AG04450 (cell line): ENCODE results near the gene TEX14. TPM values are rescaled to one million over a fixed set of nuclear protein-coding genes. Genes with fewer than 3 reads are reported as not detected.

Experiments used
- CTCF ChIA-PET: fragments of 300-600, 350-600 bp; formaldehyde crosslinking; extraction: SDS; loops from one replicate; lab custom pipeline; 2022; ENCODE audit warnings: antibody characterized with exemption, inconsistent platforms; lab: Charles Lee
- POLR2A ChIA-PET: fragments of 350-600 bp; formaldehyde crosslinking; extraction: SDS; loops from one replicate; lab custom pipeline; 2021; ENCODE audit warnings: antibody characterized with exemption, inconsistent platforms; lab: Yijun Ruan, JAX
- DNase-seq: peaks from one replicate; pipeline ENCODE4 v3.0.0-alpha.2; 2011; ENCODE audit warnings: low read depth, low spot score
- H3K27ac ChIP-seq: one replicate; pipeline ENCODE4 v1.5.1; 2012; ENCODE audit warnings: low read depth, low read length, control low read depth
- H3K27me3 ChIP-seq: one replicate; pipeline ENCODE4 v1.6.0; 2012; ENCODE audit warnings: low read length; ENCODE audit not compliant: control insufficient read depth, insufficient read depth
- H3K4me3 ChIP-seq: 2 replicates; pipeline ENCODE4 v1.5.1; 2011; ENCODE audit warnings: mild to moderate bottlenecking, low read depth, low read length, control low read depth
- H3K9me3 ChIP-seq: 2 replicates; pipeline ENCODE4 v1.5.1; 2012; ENCODE audit warnings: low read length; ENCODE audit not compliant: control insufficient read depth, insufficient read depth
- polyA plus RNA-seq: library from polyadenylated mRNA; depleted of rRNA; stranded (reverse); fragments of >200 nt; gene quantifications from 2 replicates; pipeline ENCODE4 v1.2.3, GENCODE V29; 2011
- TF ChIP-seq, protein P1 (sequence below): IDR thresholded peaks from 2 replicates; pipeline ENCODE4 v1.5.1; 2011; ENCODE audit warnings: low read depth, low read length, control low read depth, inconsistent platforms

TEX14 gene
- polyA plus RNA-seq, 1 experiment = 0.09 TPM

DNA sequence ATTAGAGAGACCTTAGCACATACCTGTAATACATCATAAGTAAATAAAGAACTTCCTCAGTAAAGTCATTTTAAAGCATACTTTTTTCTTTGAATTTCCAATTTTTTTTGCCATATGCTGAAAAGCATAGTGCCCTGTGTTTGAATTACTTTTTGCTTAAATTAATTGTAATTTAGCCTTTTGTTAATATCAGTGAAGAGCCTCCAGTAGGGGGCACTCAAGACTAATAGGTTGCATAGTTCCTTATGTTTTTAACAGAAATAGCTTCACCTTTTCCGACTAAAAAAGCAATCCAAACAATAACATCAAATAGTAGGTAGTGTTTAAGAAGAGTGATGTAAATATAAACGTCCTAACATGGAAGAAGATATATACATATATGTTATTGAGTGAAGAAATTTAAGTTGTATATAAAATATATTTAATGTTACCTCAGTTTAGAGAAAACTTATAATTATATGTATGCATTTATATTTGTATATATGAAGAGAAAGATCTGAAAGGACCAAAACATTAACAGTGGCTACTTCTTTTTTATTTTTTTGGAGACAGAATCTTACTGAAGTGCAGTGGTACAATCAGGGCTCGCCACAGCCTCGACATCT lies 19.2 kb upstream of the TEX14 start:
- ChIA-PET CTCF (interaction anchor here (0.5 to 3.2 kb wide), 40 partner anchors 8 to 1046 kb away, joined by 3 to 102 read pairs (median 4); partner anchors contain the start of genes RAD51C and TEX14), POLR2A (interaction anchor here (0.9 to 1.0 kb wide), 2 partner anchors 192 to 292 kb away, joined by 3 to 8 read pairs; no protein-coding TSS in a partner anchor)
- Histone ChIP-seq H3K27me3 (no peaks in the 10 kb centered on the region), H3K4me3 (no peak overlapping the region), H3K27ac (no peak overlapping the region), H3K9me3 (no peaks in the 10 kb centered on the region)
- DNase-seq = peak; percentile 27
- TF ChIP-seq, protein P1, sequence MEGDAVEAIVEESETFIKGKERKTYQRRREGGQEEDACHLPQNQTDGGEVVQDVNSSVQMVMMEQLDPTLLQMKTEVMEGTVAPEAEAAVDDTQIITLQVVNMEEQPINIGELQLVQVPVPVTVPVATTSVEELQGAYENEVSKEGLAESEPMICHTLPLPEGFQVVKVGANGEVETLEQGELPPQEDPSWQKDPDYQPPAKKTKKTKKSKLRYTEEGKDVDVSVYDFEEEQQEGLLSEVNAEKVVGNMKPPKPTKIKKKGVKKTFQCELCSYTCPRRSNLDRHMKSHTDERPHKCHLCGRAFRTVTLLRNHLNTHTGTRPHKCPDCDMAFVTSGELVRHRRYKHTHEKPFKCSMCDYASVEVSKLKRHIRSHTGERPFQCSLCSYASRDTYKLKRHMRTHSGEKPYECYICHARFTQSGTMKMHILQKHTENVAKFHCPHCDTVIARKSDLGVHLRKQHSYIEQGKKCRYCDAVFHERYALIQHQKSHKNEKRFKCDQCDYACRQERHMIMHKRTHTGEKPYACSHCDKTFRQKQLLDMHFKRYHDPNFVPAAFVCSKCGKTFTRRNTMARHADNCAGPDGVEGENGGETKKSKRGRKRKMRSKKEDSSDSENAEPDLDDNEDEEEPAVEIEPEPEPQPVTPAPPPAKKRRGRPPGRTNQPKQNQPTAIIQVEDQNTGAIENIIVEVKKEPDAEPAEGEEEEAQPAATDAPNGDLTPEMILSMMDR = peak; percentile 75

DNA sequence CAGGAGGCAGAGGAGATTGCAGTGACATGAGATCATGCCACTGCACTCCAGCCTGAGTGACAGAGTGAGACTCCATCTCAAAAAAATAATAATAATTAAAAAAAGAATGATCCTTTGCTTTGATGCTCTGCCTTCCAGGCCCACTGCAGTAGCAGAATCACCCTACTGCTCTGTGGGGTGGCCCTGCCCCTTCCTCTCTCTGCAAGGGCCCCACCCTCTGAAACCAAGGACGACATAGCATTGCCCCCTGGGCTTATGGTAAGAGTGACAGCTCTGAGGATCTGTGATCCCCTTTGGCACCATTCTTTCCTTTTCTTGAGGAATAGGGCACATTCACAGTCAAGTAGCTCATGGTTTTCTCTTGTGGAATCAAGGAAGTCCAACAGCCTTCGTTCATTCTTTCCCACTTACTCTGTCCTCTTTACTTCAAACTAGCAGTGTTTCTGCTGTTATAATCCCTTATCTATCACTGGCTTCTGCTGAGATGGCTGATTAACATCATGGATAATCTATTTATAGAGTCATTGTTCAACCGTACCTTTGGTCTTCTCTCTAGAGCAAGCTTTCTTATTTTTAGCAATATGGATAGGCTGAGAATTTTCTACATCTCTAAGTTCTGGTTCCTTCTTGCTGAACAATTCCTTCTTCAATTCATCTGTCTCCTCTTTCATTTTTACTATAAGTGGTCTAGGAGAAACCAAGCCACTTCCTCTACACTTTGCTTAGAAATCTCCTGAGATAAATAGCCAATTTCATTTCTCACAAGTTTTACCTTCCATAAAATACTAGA lies 14.7 kb upstream of the TEX14 start:
- TF ChIP-seq, protein P1 = no peak
- H3K27me3 ChIP-seq = no peaks in the 10 kb centered on the region
- H3K9me3 ChIP-seq = no peaks in the 10 kb centered on the region
- DNase-seq = no peak
- ChIA-PET CTCF (interaction anchor here (0.5 to 2.2 kb wide), 3 partner anchors 129 to 727 kb away, joined by 3 to 7 read pairs (median 4); no protein-coding TSS in a partner anchor), POLR2A (interaction anchor here (0.6 to 0.7 kb wide), 2 partner anchors 37 to 285 kb away, joined by 3 to 11 read pairs; no protein-coding TSS in a partner anchor)
- H3K4me3 ChIP-seq = no peak overlapping the region
- H3K27ac ChIP-seq = no peak overlapping the region

DNA sequence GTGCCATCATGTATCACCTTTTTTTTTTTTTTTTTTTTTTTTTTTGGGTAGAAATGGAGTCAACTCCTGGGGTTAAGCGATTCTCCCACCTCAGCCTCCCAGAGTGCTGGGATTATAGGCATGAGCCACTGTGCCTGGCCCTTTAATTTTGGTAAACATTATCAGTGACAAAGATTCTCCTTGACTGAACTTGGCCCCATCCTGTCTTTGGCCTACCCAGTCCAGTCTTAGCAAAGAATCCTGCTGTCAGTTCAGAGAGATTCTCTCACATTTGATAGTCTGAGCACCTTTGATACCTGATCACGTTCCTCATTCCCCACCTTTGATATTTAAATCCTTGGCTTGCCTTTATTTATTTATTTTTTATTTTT lies 12.1 kb upstream of the TEX14 start:
- CTCF ChIA-PET = interaction anchor here (0.6 kb wide), 2 partner anchors 301 to 375 kb away, joined by 3 read pairs; no protein-coding TSS in a partner anchor
- H3K4me3 ChIP-seq = no peak overlapping the region
- H3K27me3 ChIP-seq = no peaks in the 10 kb centered on the region
- no peaks in the 10 kb centered on the region for H3K9me3 ChIP-seq
- POLR2A ChIA-PET = no interaction called here
- TF ChIP-seq, protein P1 = no peak
- H3K27ac ChIP-seq = no peak overlapping the region
- DNase-seq = no peak

DNA sequence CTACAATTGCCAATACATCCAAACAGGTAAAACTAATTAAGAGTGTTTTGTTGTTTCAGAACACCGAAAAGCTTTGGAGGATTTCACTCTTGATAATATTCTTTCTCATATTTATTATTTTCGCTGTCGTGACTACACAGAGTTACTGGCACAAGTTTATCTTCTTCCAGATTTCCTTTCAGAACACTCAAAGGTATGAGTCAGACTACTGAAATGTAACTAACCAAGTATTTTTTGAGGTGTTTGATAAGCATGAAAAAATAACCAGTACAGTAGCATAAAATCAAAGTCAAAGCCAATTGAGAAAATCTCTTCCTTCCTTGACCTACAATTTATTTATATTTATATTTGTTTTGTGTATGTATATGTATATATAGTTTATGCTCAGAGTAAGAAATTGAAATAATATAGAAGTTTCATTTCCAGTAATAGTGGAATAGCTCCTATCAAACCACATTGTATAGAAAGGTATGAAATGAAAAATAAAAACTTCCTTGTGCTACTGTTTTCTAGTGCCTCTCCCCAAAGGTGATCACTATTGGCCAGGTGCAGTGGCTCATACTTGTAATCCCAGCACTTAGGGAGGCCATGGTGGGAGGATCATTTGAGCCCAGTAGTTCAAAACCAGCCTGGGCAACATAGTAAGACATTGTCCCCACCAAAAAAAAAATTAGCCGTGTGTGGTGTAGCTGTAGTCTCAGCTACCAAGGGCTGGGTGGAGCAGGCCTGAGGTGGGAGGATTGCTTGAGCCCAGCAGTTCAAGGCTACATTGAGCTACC lies 11.5 kb upstream of the TEX14 start:
- POLR2A ChIA-PET = interaction anchor here (0.7 kb wide), 1 partner anchor 48 kb away, joined by 3 read pairs; no protein-coding TSS in a partner anchor
- TF ChIP-seq, protein P1 = no peak
- CTCF ChIA-PET = interaction anchor here (0.6 to 2.0 kb wide), 3 partner anchors 7 to 376 kb away, joined by 3 to 8 read pairs (median 3); no protein-coding TSS in a partner anchor

More for the DNA sequence above, 11.5 kb upstream of the TEX14 start:
- DNase-seq = no peak
- no peaks in the 10 kb centered on the region for H3K9me3 ChIP-seq
- H3K27me3 ChIP-seq = no peaks in the 10 kb centered on the region
- H3K4me3 ChIP-seq = no peak overlapping the region
- H3K27ac ChIP-seq = no peak overlapping the region
